IMR-90 (cell line): ENCODE data around the gene B9D1. TPM values are rescaled to one million over a fixed set of nuclear protein-coding genes. Genes with fewer than 3 reads are reported as not detected.

Experiments used
- ATAC-seq: fragments of 200-7000 bp; cut with Tn5 transposase; 2 replicates; pipeline ENCODE4 v1.9.1; 2020; ENCODE audit warnings: low read depth, mild to moderate bottlenecking, moderate library complexity
- BruUV-seq: library from RNA; stranded (reverse); fragments of 400-500 nt; replicated peaks from 2 replicates; lab custom pipeline; 2021; lab: Mats Ljungman, UMichigan
- CTCF ChIA-PET: fragments of 300-600 bp; formaldehyde crosslinking; extraction: SDS; loops from one replicate; lab custom pipeline; 2021; ENCODE audit warnings: antibody characterized with exemption; lab: Yijun Ruan, JAX
- POLR2A ChIA-PET: fragments of 300-600 bp; sonication (Branson Sonifier 250); formaldehyde crosslinking; loops from one replicate; lab custom pipeline; 2022; ENCODE audit warnings: antibody characterized with exemption; ENCODE audit not compliant: unreplicated experiment; lab: Charles Lee
- DNase-seq: peaks from one replicate; pipeline ENCODE4 v3.0.0; 2013
- H2AFZ ChIP-seq: replicated peaks from 2 replicates; pipeline ENCODE3; 2013; ENCODE audit warnings: low read length, mild to moderate bottlenecking; ENCODE audit not compliant: poor library complexity
- H2AK5ac ChIP-seq: 2 replicates; pipeline ENCODE4 v1.6.1; 2013; ENCODE audit warnings: low read depth, low read length, inconsistent platforms
- H2AK9ac ChIP-seq: replicated peaks from 2 replicates; pipeline ENCODE3; 2013; ENCODE audit warnings: mild to moderate bottlenecking, low read depth, low read length, moderate library complexity; ENCODE audit not compliant: poor library complexity
- H2BK120ac ChIP-seq: 2 replicates; pipeline ENCODE4 v1.6.1; 2013; ENCODE audit warnings: low read depth, low read length, inconsistent platforms
- H2BK15ac ChIP-seq: 3 replicates; pipeline ENCODE4 v1.6.1; 2013; ENCODE audit warnings: low read depth, low read length, inconsistent platforms
- H2BK20ac ChIP-seq: 2 replicates; pipeline ENCODE4 v1.6.1; 2013; ENCODE audit warnings: low read depth, mild to moderate bottlenecking, inconsistent platforms, low read length, moderate library complexity
- H2BK5ac ChIP-seq: 2 replicates; pipeline ENCODE4 v1.6.1; 2013; ENCODE audit warnings: mild to moderate bottlenecking, low read depth, low read length, inconsistent platforms; ENCODE audit not compliant: poor library complexity, severe bottlenecking
- H3K14ac ChIP-seq: replicated peaks from 2 replicates; pipeline ENCODE4 v1.6.1; 2013; ENCODE audit warnings: low read depth, low read length, inconsistent platforms
- H3K18ac ChIP-seq: 2 replicates; pipeline ENCODE4 v1.6.1; 2013; ENCODE audit warnings: low read depth, low read length, control low read depth
- H3K23ac ChIP-seq: 2 replicates; pipeline ENCODE4 v1.6.1; 2013; ENCODE audit warnings: low read depth, low read length, inconsistent platforms
- H3K27ac ChIP-seq: 2 replicates; pipeline ENCODE4 v1.5.1; 2013; ENCODE audit warnings: mild to moderate bottlenecking, control low read depth, low read length; ENCODE audit not compliant: insufficient read depth
- H3K27me3 ChIP-seq: 2 replicates; pipeline ENCODE4 v1.6.1; 2013; ENCODE audit warnings: low read length; ENCODE audit not compliant: control insufficient read depth, insufficient read depth
- H3K36me3 ChIP-seq: 2 replicates; pipeline ENCODE4 v1.6.1; 2013; ENCODE audit warnings: low read length, mixed read lengths; ENCODE audit not compliant: control insufficient read depth, insufficient read depth
- H3K4ac ChIP-seq: 2 replicates; pipeline ENCODE4 v1.6.1; 2013; ENCODE audit warnings: low read depth, low read length, inconsistent platforms
- H3K4me1 ChIP-seq: 2 replicates; pipeline ENCODE4 v1.6.1; 2013; ENCODE audit warnings: low read length, mixed read lengths; ENCODE audit not compliant: control insufficient read depth, insufficient read depth
- H3K4me2 ChIP-seq: 2 replicates; pipeline ENCODE4 v1.6.1; 2013; ENCODE audit warnings: low read depth, mild to moderate bottlenecking, control low read depth, low read length, moderate library complexity
- H3K4me3 ChIP-seq: 2 replicates; pipeline ENCODE4 v1.5.1; 2013; ENCODE audit warnings: low read depth, mild to moderate bottlenecking, control low read depth, low read length, moderate library complexity; ENCODE audit not compliant: insufficient read depth
- H3K56ac ChIP-seq: 2 replicates; pipeline ENCODE4 v1.6.1; 2013; ENCODE audit warnings: low read length, inconsistent platforms; ENCODE audit not compliant: insufficient read depth; ENCODE audit errors: extremely low read depth
- H3K79me1 ChIP-seq, 2 experiments: 2 replicates each; pipeline ENCODE4 v1.6.1; 2013; ENCODE audit warnings: low read length in 2 of 2, inconsistent platforms in 1 of 2, low read depth in 1 of 2
- H3K9ac ChIP-seq: 2 replicates; pipeline ENCODE4 v1.6.1; 2013; ENCODE audit warnings: low read depth, low read length, control low read depth
- H3K9me1 ChIP-seq: 2 replicates; pipeline ENCODE4 v1.6.1; 2013; ENCODE audit warnings: low read length, inconsistent platforms; ENCODE audit not compliant: insufficient read depth
- H3K9me3 ChIP-seq: 2 replicates; pipeline ENCODE4 v1.6.1; 2013; ENCODE audit warnings: low read length; ENCODE audit not compliant: control insufficient read depth, insufficient read depth
- H4K20me1 ChIP-seq: 2 replicates; pipeline ENCODE4 v1.6.1; 2013; ENCODE audit warnings: low read length, inconsistent platforms; ENCODE audit not compliant: insufficient read depth
- H4K5ac ChIP-seq: 2 replicates; pipeline ENCODE4 v1.6.1; 2013; ENCODE audit warnings: mild to moderate bottlenecking, low read depth, low read length, control low read depth
- H4K8ac ChIP-seq, 2 experiments: 2 replicates each; pipeline ENCODE4 v1.6.1; 2013; ENCODE audit warnings: low read depth in 2 of 2, low read length in 2 of 2, control low read depth in 1 of 2, inconsistent platforms in 1 of 2
- H4K91ac ChIP-seq: 2 replicates; pipeline ENCODE4 v1.6.1; 2013; ENCODE audit warnings: low read depth, low read length, inconsistent platforms; ENCODE audit not compliant: insufficient read depth
- CEBPB ChIP-seq: IDR thresholded peaks from 2 replicates; pipeline ENCODE4 v1.6.1; 2012; ENCODE audit warnings: low read depth, low read length, improper control_type of control experiment
- CTCF ChIP-seq: conservative IDR thresholded peaks from 2 replicates; pipeline ENCODE4 v1.5.1; 2012; ENCODE audit warnings: mild to moderate bottlenecking, low read depth, low read length, improper control_type of control experiment
- MAFK ChIP-seq: IDR thresholded peaks from 2 replicates; pipeline ENCODE4 v1.6.1; 2012; ENCODE audit warnings: low read depth, low read length, improper control_type of control experiment
- RAD21 ChIP-seq: IDR thresholded peaks from 2 replicates; pipeline ENCODE4 v1.6.1; 2012; ENCODE audit warnings: low read length, improper control_type of control experiment
- RCOR1 ChIP-seq: IDR thresholded peaks from 2 replicates; pipeline ENCODE4 v1.6.1; 2012; ENCODE audit warnings: mild to moderate bottlenecking, low read length, improper control_type of control experiment; ENCODE audit not compliant: insufficient replicate concordance
- WGBS, 2 experiments: methylation state at CpG; one replicate each; pipeline versions ENCODE4 v1.1.5 to v1.1.7; 2013; ENCODE audit warnings: missing lambda C conversion rate in 2 of 2; ENCODE audit not compliant: insufficient read length in 1 of 2; ENCODE audit errors: extremely low coverage in 2 of 2; 5-methylcytosine and 5-hydroxymethylcytosine counted together
- dilution Hi-C: fragments of 300-500 bp; cut with HindIII; formaldehyde crosslinking; loops from one replicate; pipeline ENCODE4 v1.14.3; 2018; ENCODE audit warnings: low sequenced_read_pairs; ENCODE audit not compliant: unreplicated experiment
- in situ Hi-C: fragments of 300-500 bp; cut with MboI; formaldehyde crosslinking; loops from 3 replicates; pipeline ENCODE4 v1.14.3; 2019; ENCODE audit warnings: low sequenced_read_pairs, inconsistent platforms, mixed read lengths
- intact Hi-C: fragments of 100-400 bp; cut with micrococcal nuclease; formaldehyde crosslinking; loops from 2 replicates; pipeline ENCODE4 v1.10.0; 2022
- polyA plus RNA-seq, 3 experiments: library from polyadenylated mRNA; depleted of rRNA; stranded (reverse); fragments of >200 nt; gene quantifications; 2 replicates each; pipeline ENCODE4 v1.2.3, GENCODE V29; 2012; ENCODE audit warnings: low replicate concordance in 1 of 3
- total RNA-seq: library from RNA; depleted of rRNA; stranded (reverse); fragments of >200 nt; gene quantifications from 2 replicates; pipeline ENCODE4 v1.2.3, GENCODE V29; 2012

B9D1 gene
- total and polyA plus RNA-seq, 2 of the 4 experiments (the other 2 are of a cell fraction) = 42.5 to 43.8 TPM

- Histone ChIP-seq H3K9me3 (no peaks in the 10 kb centered on the region), H3K27me3 (no peaks in the 10 kb centered on the region), H3K4me1 (peaks cover 48% of the 10 kb centered on the region), H3K9ac (peak overlapping the region; percentile 25; the same call in 1 of the 2 replicates), H2AK5ac (peak overlapping the region; percentile 80), H3K18ac (peak overlapping the region; percentile 21), H2AFZ (peak overlapping the region; percentile 26), H3K79me1 (peaks cover 30 to 67% of the 10 kb centered on the region in 2 experiments), H3K23ac (peak overlapping the region; percentile 29), H3K4me3 (no peak overlapping the region), H4K20me1 (peaks cover 35% of the 10 kb centered on the region), H3K4ac (peak overlapping the region; percentile 81), H4K5ac (peak overlapping the region; percentile 74; the same call in 1 of the 2 replicates), H2AK9ac (peak overlapping the region; percentile 68), H3K36me3 (peaks cover 60% of the 10 kb centered on the region), H2BK5ac (peak overlapping the region; percentile 66), H2BK15ac (no peak overlapping the region; the same call in 2 of the 3 replicates), H2BK120ac (peak overlapping the region; percentile 20; the same call in 1 of the 2 replicates), H3K14ac (peak overlapping the region; percentile 41; the same call in 1 of the 2 replicates), H3K27ac (peak overlapping the region; percentile 80), H3K56ac (no peak overlapping the region), H3K9me1 (peaks cover 51% of the 10 kb centered on the region), H4K91ac (peak overlapping the region; percentile 44), H4K8ac (peak overlapping the region in 1 of 2 experiments; percentile 26; a peak in 1 of 4 replicates), H3K4me2 (peak overlapping the region; percentile 19; the same call in 1 of the 2 replicates), H2BK20ac (no peak overlapping the region)
- CTCF ChIA-PET = no interaction called here
- POLR2A ChIA-PET = interaction anchor here (0.5 to 0.8 kb wide), 3 partner anchors 28 to 98 kb away, joined by 3 to 14 read pairs (median 4); no protein-coding TSS in a partner anchor
- TSS peak; percentile 93 for BruUV-seq
- TF ChIP-seq RCOR1 (no peak), CEBPB (no peak), MAFK (no peak), RAD21 (no peak), CTCF (no peak)
- intact Hi-C loops (loop anchor here (1.0 to 5.0 kb wide), 2 partner anchors 63 to 503 kb away; no protein-coding TSS in a partner anchor), dilution Hi-C loops (no loop called here), in situ Hi-C loops (no loop called here)
- 35% methylated on average over 2 of the region's 6 CpGs; no CpG with 5 or more reads in 1 of the 2 experiments for WGBS, 2 experiments
- ATAC-seq (no peak), DNase-seq (peak; percentile 37)
Measured at GRCh38 chr17:19383681-19384470, 21.4 kb upstream of the B9D1 start.
